ENCODE data around the gene ZDBF2. TPM values are rescaled to one million over a fixed set of nuclear protein-coding genes. Genes with fewer than 3 reads are reported as not detected.
"Not testable (repeated sequence)": the region's sequence is repeated elsewhere in the genome, so short reads cannot be mapped to it uniquely, and the experiment has no call there.

ZDBF2 gene
- total RNA-seq, 1 experiment from 2014 or later = 31.8 TPM

DNA sequence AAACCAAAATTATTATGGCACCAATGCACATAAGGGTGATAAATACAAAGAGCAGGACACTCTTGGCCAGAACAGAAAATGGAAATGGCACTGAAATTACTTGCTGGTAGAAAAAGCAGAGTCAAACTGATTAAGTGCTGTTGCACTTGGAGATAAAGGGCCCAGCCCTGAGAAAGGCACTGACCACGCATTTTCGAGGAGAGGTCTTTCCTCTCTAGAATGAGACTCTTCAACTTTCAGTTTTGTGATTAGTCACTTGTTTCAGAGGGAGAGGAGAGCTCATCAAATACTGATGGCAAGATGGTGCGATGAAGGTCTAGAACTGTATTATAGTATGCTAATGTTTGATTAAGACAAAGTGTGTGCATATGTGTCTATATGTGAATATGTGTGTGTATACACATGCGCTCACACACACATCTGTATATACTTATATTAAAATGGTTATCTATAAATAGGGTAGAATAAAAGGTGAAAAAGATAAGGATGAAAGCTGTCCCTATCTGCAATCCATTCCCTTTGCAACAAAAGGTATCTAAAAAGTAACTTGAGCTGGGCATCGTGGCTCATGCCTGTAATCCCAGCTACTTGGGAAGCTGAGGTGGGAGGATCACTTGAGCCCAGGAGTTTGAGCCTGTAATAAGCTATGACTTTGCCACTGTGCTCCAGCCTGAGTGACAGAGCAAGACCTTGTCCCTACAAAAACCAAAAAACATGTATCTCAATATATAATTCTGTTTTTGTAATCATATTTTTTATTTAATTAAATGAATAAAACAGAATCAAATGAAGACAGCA, 48.8 kb upstream of the ZDBF2 start:
- no CpG with 5 or more reads among the region's 5 CpGs for WGBS (ENCODE audit: extremely low coverage, insufficient read length, low lambda C conversion rate)
- no peak overlapping the region for H2AFZ ChIP-seq (ENCODE audit: low read length)

GRCh38 chr2:206228636-206229035, 45.8 kb upstream of the ZDBF2 start:
- not testable (repeated sequence) for H2BK5ac ChIP-seq (ENCODE audit: insufficient read length, low read length); H4K91ac ChIP-seq (ENCODE audit: insufficient read length, low read depth, low read length); H4K5ac ChIP-seq (ENCODE audit: insufficient read length, low read depth, low read length); H3K14ac ChIP-seq (ENCODE audit: insufficient read depth, low read length); H2AK5ac ChIP-seq (ENCODE audit: insufficient read length, low read length); H3K79me1 ChIP-seq (ENCODE audit: insufficient read depth, low read depth, low read length, poor library complexity, severe bottlenecking); H3K23me2 ChIP-seq (ENCODE audit: insufficient read length, low read depth, low read length, poor library complexity, severe bottlenecking); H3K4me1 ChIP-seq (ENCODE audit: insufficient read depth, low read length); H3T11ph ChIP-seq (ENCODE audit: low read length); H3K9me3 Mint-ChIP-seq; H3K23ac ChIP-seq (ENCODE audit: insufficient read length, low read depth, low read length); H2BK120ac ChIP-seq (ENCODE audit: low read depth, low read length, poor library complexity, severe bottlenecking); H4K20me1 ChIP-seq (ENCODE audit: control insufficient read depth, insufficient read depth, insufficient read length); H2BK20ac ChIP-seq (ENCODE audit: low read depth, low read length, poor library complexity, severe bottlenecking); H3K9me3 ChIP-seq (ENCODE audit: control insufficient read depth, low read depth, low read length); H3K9ac ChIP-seq (ENCODE audit: extremely low read depth, insufficient read length, low read length); H3K27ac ChIP-seq (ENCODE audit: insufficient read length, low read depth, low read length); H3K27ac Mint-ChIP-seq; H4K8ac ChIP-seq (replicated peaks; ENCODE audit: insufficient read length, low read depth, low read length); H3K4ac ChIP-seq (ENCODE audit: low read depth, low read length); H2BK15ac ChIP-seq (ENCODE audit: low read depth, low read length); H3K36me3 Mint-ChIP-seq (ENCODE audit: insufficient read depth in 1 of 3, low read depth in 3 of 3); DNase-seq; H3K79me2 ChIP-seq (ENCODE audit: insufficient read depth, low read length); H3K56ac ChIP-seq (ENCODE audit: insufficient read length, low read depth, low read length); H3K27me3 ChIP-seq (ENCODE audit: insufficient read depth, low read length); H3K4me3 Mint-ChIP-seq; H3K18ac ChIP-seq (ENCODE audit: insufficient read length, low read depth, low read length); H2BK12ac ChIP-seq (ENCODE audit: insufficient read length, low read depth, low read length); H3K27me3 Mint-ChIP-seq (ENCODE audit: low read depth); H3K4me2 ChIP-seq (ENCODE audit: insufficient read depth, insufficient read length, low read length); H2AFZ ChIP-seq (ENCODE audit: low read length)
- WGBS (ENCODE audit: extremely low coverage, insufficient read length, low lambda C conversion rate) = no CpG with 5 or more reads among the region's 9 CpGs
- H3K4me1 Mint-ChIP-seq = peaks cover 34 to 37% of the 10 kb centered on the region in 2 experiments

More for the DNA sequence above, 48.8 kb upstream of the ZDBF2 start:
- Histone ChIP-seq H2BK120ac (ENCODE audit: low read depth, low read length, poor library complexity, severe bottlenecking) (no peak overlapping the region), H3K9ac (ENCODE audit: extremely low read depth, insufficient read length, low read length) (no peak overlapping the region), H3K9me3 (ENCODE audit: control insufficient read depth, low read depth, low read length) (no peaks in the 10 kb centered on the region), H2BK20ac (ENCODE audit: low read depth, low read length, poor library complexity, severe bottlenecking) (no peak overlapping the region), H3K79me2 (ENCODE audit: insufficient read depth, low read length) (no peaks in the 10 kb centered on the region), H3K56ac (ENCODE audit: insufficient read length, low read depth, low read length) (no peak overlapping the region), H3K18ac (ENCODE audit: insufficient read length, low read depth, low read length) (no peak overlapping the region), H3K23ac (ENCODE audit: insufficient read length, low read depth, low read length) (no peak overlapping the region), H3K27ac (ENCODE audit: insufficient read length, low read depth, low read length) (no peak overlapping the region), H4K8ac (replicated peaks; ENCODE audit: insufficient read length, low read depth, low read length) (no peak overlapping the region), H4K5ac (ENCODE audit: insufficient read length, low read depth, low read length) (no peak overlapping the region), H2BK15ac (ENCODE audit: low read depth, low read length) (no peak overlapping the region), H3K4ac (ENCODE audit: low read depth, low read length) (no peak overlapping the region), H3K23me2 (ENCODE audit: insufficient read length, low read depth, low read length, poor library complexity, severe bottlenecking) (no peaks in the 10 kb centered on the region), H3K4me1 (ENCODE audit: insufficient read depth, low read length) (peaks cover 4% of the 10 kb centered on the region), H2AK5ac (ENCODE audit: insufficient read length, low read length) (no peak overlapping the region), H3K79me1 (ENCODE audit: insufficient read depth, low read depth, low read length, poor library complexity, severe bottlenecking) (no peaks in the 10 kb centered on the region), H2BK5ac (ENCODE audit: insufficient read length, low read length) (no peak overlapping the region), H4K20me1 (ENCODE audit: control insufficient read depth, insufficient read depth, insufficient read length) (no peaks in the 10 kb centered on the region), H3K4me2 (ENCODE audit: insufficient read depth, insufficient read length, low read length) (no peak overlapping the region), H3K14ac (ENCODE audit: insufficient read depth, low read length) (no peak overlapping the region), H2BK12ac (ENCODE audit: insufficient read length, low read depth, low read length) (no peak overlapping the region), H4K91ac (ENCODE audit: insufficient read length, low read depth, low read length) (no peak overlapping the region), H3T11ph (ENCODE audit: low read length) (no peak overlapping the region), H3K27me3 (ENCODE audit: insufficient read depth, low read length) (no peaks in the 10 kb centered on the region)
- no peak overlapping the region for H3K4me3 Mint-ChIP-seq
- H3K36me3 Mint-ChIP-seq (ENCODE audit: insufficient read depth in 1 of 3, low read depth in 3 of 3) = peaks cover 0 to 4% (median 0%) of the 10 kb centered on the region in 3 experiments; a peak in 2 of 7 replicates
- H3K27me3 Mint-ChIP-seq (ENCODE audit: low read depth) = no peaks in the 10 kb centered on the region
- peaks cover 4% of the 10 kb centered on the region in 2 experiments for H3K9me3 Mint-ChIP-seq
- peak overlapping the region in 1 of 3 experiments; percentile 29; a peak in 1 of 7 replicates for H3K27ac Mint-ChIP-seq
- TF ChIP-seq, protein P1, sequence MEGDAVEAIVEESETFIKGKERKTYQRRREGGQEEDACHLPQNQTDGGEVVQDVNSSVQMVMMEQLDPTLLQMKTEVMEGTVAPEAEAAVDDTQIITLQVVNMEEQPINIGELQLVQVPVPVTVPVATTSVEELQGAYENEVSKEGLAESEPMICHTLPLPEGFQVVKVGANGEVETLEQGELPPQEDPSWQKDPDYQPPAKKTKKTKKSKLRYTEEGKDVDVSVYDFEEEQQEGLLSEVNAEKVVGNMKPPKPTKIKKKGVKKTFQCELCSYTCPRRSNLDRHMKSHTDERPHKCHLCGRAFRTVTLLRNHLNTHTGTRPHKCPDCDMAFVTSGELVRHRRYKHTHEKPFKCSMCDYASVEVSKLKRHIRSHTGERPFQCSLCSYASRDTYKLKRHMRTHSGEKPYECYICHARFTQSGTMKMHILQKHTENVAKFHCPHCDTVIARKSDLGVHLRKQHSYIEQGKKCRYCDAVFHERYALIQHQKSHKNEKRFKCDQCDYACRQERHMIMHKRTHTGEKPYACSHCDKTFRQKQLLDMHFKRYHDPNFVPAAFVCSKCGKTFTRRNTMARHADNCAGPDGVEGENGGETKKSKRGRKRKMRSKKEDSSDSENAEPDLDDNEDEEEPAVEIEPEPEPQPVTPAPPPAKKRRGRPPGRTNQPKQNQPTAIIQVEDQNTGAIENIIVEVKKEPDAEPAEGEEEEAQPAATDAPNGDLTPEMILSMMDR (conservative IDR thresholded peaks at IDR 0.05) = no peak
- no peak for DNase-seq
- peaks cover 19% of the 10 kb centered on the region in 2 experiments for H3K4me1 Mint-ChIP-seq

Measured in H9 (cell line).